GM12864 (cell line): ENCODE measurements around the gene MFNG.

Source experiments
- DNase-seq: peaks from one replicate; pipeline ENCODE4 v3.0.0-alpha.2; 2011; ENCODE audit warnings: low read depth
- H3K4me3 ChIP-seq: 2 replicates; pipeline ENCODE4 v1.5.1; 2011; ENCODE audit warnings: mild to moderate bottlenecking, low read depth, low read length, control low read depth
- TF ChIP-seq, protein P1 (sequence below): IDR thresholded peaks from 2 replicates; pipeline ENCODE4 v1.5.1; 2011; ENCODE audit warnings: low read depth, mild to moderate bottlenecking, moderate library complexity, low read length, control low read depth, inconsistent platforms; ENCODE audit errors: missing control alignments

Gene MFNG

DNA sequence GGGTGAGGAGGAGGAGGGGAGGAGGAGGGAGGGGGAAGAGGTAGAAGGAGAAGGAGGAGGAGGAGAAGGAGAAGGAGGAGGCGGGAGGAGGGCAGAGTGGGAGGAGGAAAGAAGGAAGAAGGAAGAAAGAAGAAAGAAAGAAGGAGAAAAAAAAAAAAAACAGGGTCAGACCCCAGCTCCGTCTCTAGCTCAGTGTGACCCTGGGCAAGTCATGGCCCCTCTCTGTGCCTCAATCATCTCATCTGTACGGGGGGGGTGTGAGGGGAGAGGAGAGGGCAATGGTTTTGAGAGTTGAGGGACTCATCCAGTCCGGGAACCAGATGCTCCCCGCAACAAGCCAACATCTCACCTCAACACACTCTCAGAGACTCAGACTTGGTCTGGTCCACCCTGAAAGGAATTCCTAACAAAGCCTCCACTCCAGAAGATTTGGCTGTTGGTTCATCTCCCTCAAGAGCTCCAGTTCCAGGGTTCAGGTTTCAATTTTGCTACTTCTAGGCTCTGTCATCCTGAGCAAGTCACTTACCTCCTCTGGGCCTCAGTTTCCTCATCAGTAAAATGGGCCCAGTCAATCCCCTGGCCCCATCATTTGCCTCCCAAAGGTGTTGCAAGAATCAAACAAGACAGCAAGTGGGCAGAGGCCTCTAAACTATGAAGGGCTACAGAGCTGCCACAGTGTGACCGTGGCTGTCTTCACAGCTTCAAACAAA, 25.4 kb upstream of the MFNG start:
- DNase-seq, result no peak
- H3K4me3 ChIP-seq, result no peak overlapping the region
- TF ChIP-seq, protein P1, sequence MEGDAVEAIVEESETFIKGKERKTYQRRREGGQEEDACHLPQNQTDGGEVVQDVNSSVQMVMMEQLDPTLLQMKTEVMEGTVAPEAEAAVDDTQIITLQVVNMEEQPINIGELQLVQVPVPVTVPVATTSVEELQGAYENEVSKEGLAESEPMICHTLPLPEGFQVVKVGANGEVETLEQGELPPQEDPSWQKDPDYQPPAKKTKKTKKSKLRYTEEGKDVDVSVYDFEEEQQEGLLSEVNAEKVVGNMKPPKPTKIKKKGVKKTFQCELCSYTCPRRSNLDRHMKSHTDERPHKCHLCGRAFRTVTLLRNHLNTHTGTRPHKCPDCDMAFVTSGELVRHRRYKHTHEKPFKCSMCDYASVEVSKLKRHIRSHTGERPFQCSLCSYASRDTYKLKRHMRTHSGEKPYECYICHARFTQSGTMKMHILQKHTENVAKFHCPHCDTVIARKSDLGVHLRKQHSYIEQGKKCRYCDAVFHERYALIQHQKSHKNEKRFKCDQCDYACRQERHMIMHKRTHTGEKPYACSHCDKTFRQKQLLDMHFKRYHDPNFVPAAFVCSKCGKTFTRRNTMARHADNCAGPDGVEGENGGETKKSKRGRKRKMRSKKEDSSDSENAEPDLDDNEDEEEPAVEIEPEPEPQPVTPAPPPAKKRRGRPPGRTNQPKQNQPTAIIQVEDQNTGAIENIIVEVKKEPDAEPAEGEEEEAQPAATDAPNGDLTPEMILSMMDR, result no peak

GRCh38 chr22:37510091-37510490, 23.9 kb upstream of the MFNG start:
- no peak overlapping the region for H3K4me3 ChIP-seq
- TF ChIP-seq, protein P1, result no peak
- DNase-seq, result no peak

DNA sequence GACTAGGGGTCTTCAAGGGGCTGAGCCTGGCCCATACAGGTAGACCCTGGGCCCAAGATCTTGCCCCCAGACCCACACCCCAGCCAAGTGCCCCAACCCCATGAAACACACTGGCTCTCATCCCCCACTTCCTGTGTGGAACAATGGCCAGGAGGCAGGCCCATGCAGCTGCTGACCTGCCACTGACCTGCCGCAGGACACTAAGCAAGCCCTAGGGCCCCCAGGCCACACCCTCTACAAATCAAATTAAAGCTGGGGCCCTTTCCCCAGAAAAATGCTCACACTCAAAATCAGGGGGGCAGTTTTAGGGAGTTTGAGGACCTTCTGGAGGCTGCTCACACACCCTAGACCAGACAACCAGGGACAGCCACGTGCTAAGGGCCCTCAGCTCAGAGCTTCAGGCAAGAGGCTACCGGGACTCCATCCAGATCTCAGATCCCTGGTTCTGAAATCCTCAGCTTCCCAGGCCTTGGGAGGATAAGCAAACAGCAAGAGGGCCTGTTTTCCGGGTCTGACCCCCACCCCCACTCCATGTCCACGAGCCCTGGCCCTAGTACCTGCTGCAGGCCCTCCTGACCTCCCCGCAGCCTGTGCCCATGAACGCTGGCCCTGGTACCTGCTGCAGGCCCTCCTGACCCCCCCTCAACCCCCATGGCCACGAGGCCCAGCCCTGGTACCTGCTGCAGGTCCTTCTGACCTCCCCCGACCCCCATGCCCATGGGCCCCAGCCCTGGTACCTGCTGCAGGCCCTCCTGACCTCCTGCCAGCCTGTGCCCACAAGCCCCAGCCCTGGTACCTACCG, 23.1 kb upstream of the MFNG start:
- TF ChIP-seq, protein P1, result no peak
- DNase-seq, result no peak
- no peak overlapping the region for H3K4me3 ChIP-seq

- DNase-seq, result no peak
- TF ChIP-seq, protein P1, result no peak
- H3K4me3 ChIP-seq, result no peak overlapping the region
These were observed 22.3 kb upstream of the MFNG start for GRCh38 chr22:37508431-37508992.

- H3K4me3 ChIP-seq, result no peak overlapping the region
- TF ChIP-seq, protein P1, result no peak
- no peak for DNase-seq
These were observed 21.5 kb upstream of the MFNG start for GRCh38 chr22:37507731-37508130.

- no peak for DNase-seq
- no peak overlapping the region for H3K4me3 ChIP-seq
- TF ChIP-seq, protein P1, result no peak
These were observed 19.8 kb upstream of the MFNG start for GRCh38 chr22:37505989-37506388.

- TF ChIP-seq, protein P1, result no peak
- DNase-seq, result no peak
- H3K4me3 ChIP-seq, result no peak overlapping the region
These were observed 19.4 kb upstream of the MFNG start for GRCh38 chr22:37505565-37505964.
